K562 (cell line): ENCODE measurements around the gene PGAP2. TPM values are rescaled to one million over a fixed set of nuclear protein-coding genes. Genes with fewer than 3 reads are reported as not detected.

Experiments
- ASH1L ChIP-seq: fragments of 450-650 bp; IDR thresholded peaks from 2 replicates; pipeline ENCODE4 v1.6.1; 2018; ENCODE audit warnings: borderline replicate concordance, mild to moderate bottlenecking, low read depth; ENCODE audit not compliant: partially characterized antibody
- CBX1 ChIP-seq: sonication (generic); IDR thresholded peaks from 2 replicates; pipeline ENCODE4 v1.6.1; 2016; ENCODE audit warnings: antibody characterized with exemption, low read depth, mild to moderate bottlenecking
- CXXC5 ChIP-seq: fragments of 250-450 bp; sonication (Bioruptor Pico); IDR thresholded peaks from 2 replicates; pipeline ENCODE4 v1.8.0; 2022; ENCODE audit warnings: inconsistent platforms, mild to moderate bottlenecking, moderate library complexity
- E2F1 ChIP-seq: sonication (generic); formaldehyde crosslinking; IDR thresholded peaks from 2 replicates; pipeline ENCODE4 v1.8.1; 2023; ENCODE audit warnings: mild to moderate bottlenecking, missing genetic modification reagents, moderate library complexity
- FOXM1 ChIP-seq, 2 experiments: fragments of 450-650 bp in 1 of 2; sonication (generic) in 1 of 2; formaldehyde crosslinking in 1 of 2; IDR thresholded peaks; 2 replicates each; pipeline versions ENCODE4 v1.6.1 to v1.9.0; 2017 to 2022; ENCODE audit warnings: low read depth in 2 of 2, mild to moderate bottlenecking in 2 of 2, missing genetic modification reagents in 1 of 2, moderate library complexity in 1 of 2
- MTA2 ChIP-seq: fragments of 450-650 bp; IDR thresholded peaks from 2 replicates; pipeline ENCODE4 v1.6.1; 2016; ENCODE audit warnings: low read depth
- OTX1 ChIP-seq: fragments of 450-650 bp; formaldehyde crosslinking; IDR thresholded peaks from 2 replicates; pipeline ENCODE4 v1.4.0; 2022; ENCODE audit warnings: mild to moderate bottlenecking
- PCBP1 ChIP-seq: fragments of 200-400 bp; formaldehyde crosslinking; IDR thresholded peaks from 2 replicates; pipeline ENCODE4 v1.6.1; 2018; ENCODE audit warnings: mild to moderate bottlenecking, low read depth, low read length; ENCODE audit not compliant: poor library complexity, severe bottlenecking
- PML ChIP-seq: IDR thresholded peaks from 2 replicates; pipeline ENCODE4 v1.6.1; 2012; ENCODE audit warnings: low read length, inconsistent platforms
- POLR2AphosphoS2 ChIP-seq: IDR thresholded peaks from 2 replicates; pipeline ENCODE4 v1.6.1; 2012; ENCODE audit warnings: low read length, improper control_type of control experiment
- POLR2AphosphoS5 ChIP-seq: IDR thresholded peaks from 2 replicates; pipeline ENCODE4 v1.6.1; 2011; ENCODE audit warnings: mild to moderate bottlenecking, low read depth, low read length, moderate library complexity; ENCODE audit not compliant: control insufficient read depth, insufficient read depth
- POLR2B ChIP-seq: fragments of 450-650 bp; IDR thresholded peaks from 2 replicates; pipeline ENCODE4 v1.6.1; 2018; ENCODE audit warnings: low read depth; ENCODE audit not compliant: partially characterized antibody
- SMAD1 ChIP-seq: fragments of 150-350 bp; IDR thresholded peaks from 2 replicates; pipeline ENCODE4 v1.6.1; 2014; ENCODE audit warnings: low read length, low read depth; ENCODE audit not compliant: partially characterized antibody
- TEAD4 ChIP-seq, 2 experiments: sonication (generic) in 1 of 2; formaldehyde crosslinking in 1 of 2; IDR thresholded peaks; 2 replicates each; pipeline versions ENCODE4 v1.6.1 to v1.8.0; 2012 to 2022; ENCODE audit warnings: borderline replicate concordance in 1 of 2, inconsistent platforms in 1 of 2, low read length in 1 of 2, mild to moderate bottlenecking in 1 of 2, missing genetic modification reagents in 1 of 2
- ZBTB40 ChIP-seq, 2 experiments: fragments of 450-650 bp in 1 of 2; sonication (generic) in 1 of 2; formaldehyde crosslinking in 1 of 2; IDR thresholded peaks; 2 replicates each; pipeline versions ENCODE4 v1.7.1 to v1.9.0; 2016 to 2022; ENCODE audit warnings: inconsistent platforms in 1 of 2, mild to moderate bottlenecking in 1 of 2, missing genetic modification reagents in 1 of 2
- ZNF311 ChIP-seq: fragments of 250-450 bp; sonication (Bioruptor Pico); IDR thresholded peaks from 2 replicates; pipeline ENCODE4 v1.4.0; 2020; ENCODE audit warnings: mild to moderate bottlenecking, moderate library complexity
- ZNF431 ChIP-seq: sonication (generic); formaldehyde crosslinking; IDR thresholded peaks from 2 replicates; pipeline ENCODE4 v1.8.0; 2022; ENCODE audit warnings: mild to moderate bottlenecking, missing genetic modification reagents
- polyA plus RNA-seq, 8 experiments: library from polyadenylated mRNA; depleted of rRNA in 4 of 8; stranded (reverse) in 5 of 8; unstranded in 3 of 8; fragments of >200 nt; fragmentation: Nextera tagmentation in 2 of 8; fragmentation: Illumina TruSeq in 1 of 8; extraction: Ambion mirVana in 2 of 8; extraction: Trizol in 1 of 8; gene quantifications; 2 replicates each; pipeline versions ENCODE4 v1.2.1 to v1.2.3, GENCODE V29; 2011 to 2014; ENCODE audit warnings: inconsistent platforms in 1 of 8, missing spikeins in 1 of 8
- total RNA-seq, 7 experiments: library from RNA; depleted of rRNA in 6 of 7; stranded (reverse); fragments of >200 nt in 6 of 7; fragmentation: Illumina TruSeq in 2 of 7; extraction: Trizol in 2 of 7; gene quantifications; 2 replicates each; pipeline versions ENCODE4 v1.2.1 to v1.2.3, GENCODE V29; 2011 to 2021; ENCODE audit warnings: low replicate concordance in 1 of 7

The PGAP2 gene
- total and polyA plus RNA-seq, 9 of the 15 experiments (the other 6 are each of a cell fraction or from before 2014, with no cell fraction given) = 17.9 to 47.2 (median 33.7) TPM

DNA sequence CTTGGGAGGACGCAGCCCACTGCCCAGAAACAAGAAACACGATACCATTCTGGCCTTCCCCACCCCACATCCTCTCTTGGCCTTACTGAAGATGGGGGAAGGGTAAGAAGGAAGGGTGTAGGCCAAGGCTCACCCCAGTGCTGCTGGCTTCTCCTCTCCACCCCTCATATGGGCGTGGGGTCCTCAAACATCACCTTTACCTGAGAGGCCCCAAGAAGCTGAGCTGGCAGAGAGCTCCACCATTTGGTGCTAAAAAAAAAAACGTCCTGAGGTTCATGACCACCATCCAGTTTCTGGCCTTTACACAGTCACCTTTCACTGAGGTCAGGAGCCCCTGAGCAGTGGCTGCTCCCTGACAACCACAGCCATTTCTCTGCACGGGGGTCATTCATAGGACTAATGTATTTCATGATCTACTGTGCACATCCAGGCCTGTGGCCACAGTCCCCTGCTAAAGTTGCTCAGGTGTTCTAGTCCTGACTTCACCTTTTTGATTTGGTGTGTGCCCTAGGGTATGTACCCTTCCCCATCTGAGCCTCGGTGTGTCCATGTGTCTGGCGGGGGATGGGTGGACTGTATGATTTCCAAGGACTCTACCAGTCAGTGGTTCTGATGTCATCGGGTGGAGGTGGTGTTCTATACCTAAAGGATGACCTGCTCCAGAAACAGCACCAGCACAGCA lies 17.3 kb downstream of the PGAP2 start (continued):
- TF ChIP-seq E2F1 (CRISPR knock-in tag) = no peak
- TF ChIP-seq MTA2 = no peak
- 0 out of 2 replicates have a peak, but pooled peaks have one; percentile 13 for TF ChIP-seq PML
- no peak for TF ChIP-seq ASH1L
- TF ChIP-seq ZNF431 (CRISPR knock-in tag) = peak; percentile 34; the same call in 1 of the 2 replicates
- TF ChIP-seq SMAD1 = no peak
- TF ChIP-seq ZNF311 (CRISPR knock-in tag) = no peak
- no peak for TF ChIP-seq FOXM1 (IDR thresholded peaks at IDR 0.05; ENCODE audit: low read depth)
- TF ChIP-seq FOXM1 (CRISPR knock-in tag; IDR thresholded peaks at IDR 0.05; ENCODE audit: low read depth) = 0 out of 2 replicates have a peak, but pooled peaks have one; percentile 21
- no peak for TF ChIP-seq CBX1
- TF ChIP-seq PCBP1 = no peak
- TF ChIP-seq POLR2AphosphoS2 = peak; percentile 95; the same call in 1 of the 2 replicates
- peak; percentile 16 for TF ChIP-seq POLR2B
- peak; percentile 39; the same call in 1 of the 2 replicates for TF ChIP-seq TEAD4 (IDR thresholded peaks at IDR 0.05; ENCODE audit: low read length)
- TF ChIP-seq TEAD4 (CRISPR knock-in tag; IDR thresholded peaks at IDR 0.05; ENCODE audit: borderline replicate concordance) = no peak
- TF ChIP-seq POLR2AphosphoS5 = no peak; the same call in 1 of the 2 replicates
- no peak for TF ChIP-seq ZBTB40 (IDR thresholded peaks at IDR 0.05)
- no peak for TF ChIP-seq ZBTB40 (CRISPR knock-in tag; IDR thresholded peaks at IDR 0.05)
- TF ChIP-seq CXXC5 = no peak
- TF ChIP-seq OTX1 (CRISPR knock-in tag) = 0 out of 2 replicates have a peak, but pooled peaks have one; percentile 22
